Testis (tissue), 2 donors: Measurements from ENCODE around the gene GPR15LG.

Source experiments
- POLR2A ChIP-seq: fragments of 450-650 bp; IDR thresholded peaks from one replicate; pipeline ENCODE4 v1.6.1; 2017; ENCODE audit warnings: antibody characterized with exemption, mild to moderate bottlenecking, moderate library complexity
- TF ChIP-seq, protein P1 (sequence below), 3 experiments: fragments of 450-650 bp in 2 of 3; fragments of 200-600 bp in 1 of 3; sonication (generic) in 1 of 3; IDR thresholded peaks; one replicate each; pipeline ENCODE4 v1.5.1; 2016 to 2019; ENCODE audit warnings: antibody characterized with exemption in 3 of 3, mild to moderate bottlenecking in 2 of 3, moderate library complexity in 1 of 3

DNA sequence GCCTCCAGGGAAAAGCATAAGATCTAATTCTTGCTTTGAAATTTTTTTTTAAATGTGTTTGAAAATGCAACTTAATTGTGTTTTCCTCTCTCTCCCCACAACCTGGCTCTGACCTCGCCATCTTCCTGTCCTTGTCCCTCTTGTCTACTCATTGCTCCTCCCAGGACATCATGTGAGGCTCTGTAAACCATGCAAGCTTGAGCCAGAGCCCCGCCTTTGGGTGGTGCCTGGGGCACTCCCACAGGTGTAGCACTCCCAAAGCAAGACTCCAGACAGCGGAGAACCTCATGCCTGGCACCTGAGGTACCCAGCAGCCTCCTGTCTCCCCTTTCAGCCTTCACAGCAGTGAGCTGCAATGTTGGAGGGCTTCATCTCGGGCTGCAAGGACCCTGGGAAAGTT lies 10.9 kb downstream of the GPR15LG start:
- TF ChIP-seq, protein P1, sequence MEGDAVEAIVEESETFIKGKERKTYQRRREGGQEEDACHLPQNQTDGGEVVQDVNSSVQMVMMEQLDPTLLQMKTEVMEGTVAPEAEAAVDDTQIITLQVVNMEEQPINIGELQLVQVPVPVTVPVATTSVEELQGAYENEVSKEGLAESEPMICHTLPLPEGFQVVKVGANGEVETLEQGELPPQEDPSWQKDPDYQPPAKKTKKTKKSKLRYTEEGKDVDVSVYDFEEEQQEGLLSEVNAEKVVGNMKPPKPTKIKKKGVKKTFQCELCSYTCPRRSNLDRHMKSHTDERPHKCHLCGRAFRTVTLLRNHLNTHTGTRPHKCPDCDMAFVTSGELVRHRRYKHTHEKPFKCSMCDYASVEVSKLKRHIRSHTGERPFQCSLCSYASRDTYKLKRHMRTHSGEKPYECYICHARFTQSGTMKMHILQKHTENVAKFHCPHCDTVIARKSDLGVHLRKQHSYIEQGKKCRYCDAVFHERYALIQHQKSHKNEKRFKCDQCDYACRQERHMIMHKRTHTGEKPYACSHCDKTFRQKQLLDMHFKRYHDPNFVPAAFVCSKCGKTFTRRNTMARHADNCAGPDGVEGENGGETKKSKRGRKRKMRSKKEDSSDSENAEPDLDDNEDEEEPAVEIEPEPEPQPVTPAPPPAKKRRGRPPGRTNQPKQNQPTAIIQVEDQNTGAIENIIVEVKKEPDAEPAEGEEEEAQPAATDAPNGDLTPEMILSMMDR (IDR thresholded peaks at IDR 0.05), result no peak
- TF ChIP-seq POLR2A, result no peak
